BJ (cell line): ENCODE data around the gene UBQLNL. TPM values are rescaled to one million over a fixed set of nuclear protein-coding genes. Genes with fewer than 3 reads are reported as not detected.

Experiments
- CTCF ChIA-PET: fragments of 350-600 bp; formaldehyde crosslinking; extraction: SDS; loops from one replicate; lab custom pipeline; 2021; ENCODE audit warnings: antibody characterized with exemption, inconsistent platforms; lab: Yijun Ruan, JAX
- POLR2A ChIA-PET: fragments of 300-600 bp; sonication (Branson Sonifier 250); formaldehyde crosslinking; extraction: SDS; loops from one replicate; lab custom pipeline; 2021; ENCODE audit warnings: antibody characterized with exemption; lab: Charles Lee
- DNase-seq: peaks from one replicate; pipeline ENCODE4 v3.0.0-alpha.2; 2011; ENCODE audit warnings: low read depth
- H3K27me3 ChIP-seq: 2 replicates; pipeline ENCODE4 v1.6.0; 2011; ENCODE audit warnings: low read length; ENCODE audit not compliant: control insufficient read depth, insufficient read depth
- H3K36me3 ChIP-seq: 2 replicates; pipeline ENCODE4 v1.5.1; 2011; ENCODE audit warnings: low read length; ENCODE audit not compliant: control insufficient read depth, insufficient read depth
- H3K4me3 ChIP-seq: 2 replicates; pipeline ENCODE4 v1.5.1; 2011; ENCODE audit warnings: low read depth, mild to moderate bottlenecking, control low read depth, low read length
- CTCF ChIP-seq: IDR thresholded peaks from 2 replicates; pipeline ENCODE4 v1.5.1; 2011; ENCODE audit warnings: low read depth, mild to moderate bottlenecking, control low read depth, inconsistent platforms, low read length, moderate library complexity; ENCODE audit not compliant: insufficient read depth
- polyA plus RNA-seq: library from polyadenylated mRNA; depleted of rRNA; stranded (reverse); fragments of >200 nt; gene quantifications from 2 replicates; pipeline ENCODE4 v1.2.3, GENCODE V29; 2011

Gene UBQLNL
- polyA plus RNA-seq, 1 experiment = 0.31 TPM

GRCh38 chr11:5536482-5536881, 20.0 kb upstream of the UBQLNL start:
- DNase-seq = no peak
- no peak overlapping the region for H3K4me3 ChIP-seq
- no peaks in the 10 kb centered on the region for H3K27me3 ChIP-seq
- CTCF ChIA-PET = no interaction called here
- POLR2A ChIA-PET = no interaction called here
- H3K36me3 ChIP-seq = no peaks in the 10 kb centered on the region
- no peak for TF ChIP-seq CTCF

GRCh38 chr11:5534046-5534445, 17.5 kb upstream of the UBQLNL start:
- POLR2A ChIA-PET = no interaction called here
- CTCF ChIA-PET = interaction anchor here (0.6 kb wide), 1 partner anchor 154 kb away, joined by 3 read pairs; no protein-coding TSS in a partner anchor
- no peaks in the 10 kb centered on the region for H3K27me3 ChIP-seq
- no peak overlapping the region for H3K4me3 ChIP-seq
- DNase-seq = no peak
- TF ChIP-seq CTCF = no peak
- H3K36me3 ChIP-seq = no peaks in the 10 kb centered on the region

- H3K4me3 ChIP-seq = no peak overlapping the region
- no peak for DNase-seq
- no peaks in the 10 kb centered on the region for H3K36me3 ChIP-seq
- POLR2A ChIA-PET = no interaction called here
- CTCF ChIA-PET = no interaction called here
- TF ChIP-seq CTCF = no peak
- no peaks in the 10 kb centered on the region; the same call in 1 of the 2 replicates for H3K27me3 ChIP-seq
Measured at GRCh38 chr11:5531053-5531831, 14.7 kb upstream of the UBQLNL start.

- DNase-seq = no peak
- no peaks in the 10 kb centered on the region; the same call in 1 of the 2 replicates for H3K27me3 ChIP-seq
- H3K4me3 ChIP-seq = no peak overlapping the region
- TF ChIP-seq CTCF = no peak
- H3K36me3 ChIP-seq = no peaks in the 10 kb centered on the region
- CTCF ChIA-PET = no interaction called here
- POLR2A ChIA-PET = no interaction called here
Measured at GRCh38 chr11:5528495-5528894, 12.0 kb upstream of the UBQLNL start.

GRCh38 chr11:5527716-5528115, 11.2 kb upstream of the UBQLNL start:
- ChIA-PET POLR2A (no interaction called here), CTCF (no interaction called here)
- DNase-seq = no peak
- H3K36me3 ChIP-seq = no peaks in the 10 kb centered on the region
- no peak overlapping the region for H3K4me3 ChIP-seq
- no peaks in the 10 kb centered on the region; the same call in 1 of the 2 replicates for H3K27me3 ChIP-seq
- no peak for TF ChIP-seq CTCF
